ENCODE data around the gene TOX3. TPM values are rescaled to one million over a fixed set of nuclear protein-coding genes. Genes with fewer than 3 reads are reported as not detected.

The TOX3 gene
- polyA plus RNA-seq, 2 of the 4 experiments (the other 2 are of a cell fraction): 0.10 to 2.2 TPM

DNA sequence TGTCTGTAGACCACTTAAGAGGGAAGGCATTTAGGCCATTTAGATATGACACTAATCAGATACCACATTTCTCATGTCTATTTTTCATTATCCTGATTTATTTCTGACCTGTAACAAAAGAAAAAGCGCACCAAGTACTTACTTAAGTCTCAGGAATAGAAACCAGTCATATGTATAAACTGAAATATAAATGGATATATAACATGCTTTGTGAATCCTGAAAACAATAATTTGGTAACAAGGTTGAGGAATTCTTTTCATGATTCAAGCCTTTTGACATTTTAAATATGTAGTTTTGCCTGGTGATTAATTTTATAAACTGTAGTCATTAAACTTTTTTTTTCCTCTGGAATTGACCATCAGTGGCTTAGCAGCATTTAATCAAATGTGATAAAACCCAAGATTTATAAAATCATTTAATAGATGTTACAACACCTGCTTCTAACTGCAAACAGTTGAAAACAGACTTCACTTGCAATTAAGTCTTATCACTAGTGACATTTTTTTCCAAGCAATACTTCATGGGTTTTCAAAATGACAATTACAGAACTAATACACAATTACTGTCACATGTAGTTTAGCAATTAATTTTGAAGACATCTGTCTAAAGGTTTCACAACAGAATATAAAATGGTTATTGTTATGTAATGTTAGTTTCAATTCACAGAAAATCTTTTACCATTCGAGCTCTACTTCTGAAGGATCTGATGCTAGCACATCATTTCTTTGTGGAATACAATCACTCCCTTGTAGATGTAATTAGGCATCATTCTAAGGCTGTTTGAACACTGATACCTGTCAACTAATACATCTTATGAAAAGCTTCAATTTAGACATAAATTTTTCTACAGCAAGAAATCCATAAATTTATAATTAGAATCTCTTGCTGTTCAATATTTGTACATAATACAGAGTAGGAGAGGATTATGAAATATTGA lies 110.3 kb downstream of the TOX3 start:
- Histone ChIP-seq H3K27ac (no peak overlapping the region), H3K9me3 (no peaks in the 10 kb centered on the region), H3K4me1 (no peaks in the 10 kb centered on the region), H3K4me3 (no peak overlapping the region), H3K4me2 (no peak overlapping the region)
- no peak for FAIRE-seq
- ATAC-seq: no peak
- ChIA-PET CTCF (no interaction called here), POLR2A (no interaction called here)
- TF ChIP-seq RARB (CRISPR knock-in tag; IDR thresholded peaks at IDR 0.05): no peak
- TF ChIP-seq EHMT2 (IDR thresholded peaks at IDR 0.05; ENCODE audit: low read depth): no peak
- no peak for TF ChIP-seq CHD2 (IDR thresholded peaks at IDR 0.05; ENCODE audit: low read length, partially characterized antibody)
- no peak for TF ChIP-seq NFE2L2 (conservative IDR thresholded peaks at IDR 0.05; ENCODE audit: low read length)
- TF ChIP-seq, protein P1, sequence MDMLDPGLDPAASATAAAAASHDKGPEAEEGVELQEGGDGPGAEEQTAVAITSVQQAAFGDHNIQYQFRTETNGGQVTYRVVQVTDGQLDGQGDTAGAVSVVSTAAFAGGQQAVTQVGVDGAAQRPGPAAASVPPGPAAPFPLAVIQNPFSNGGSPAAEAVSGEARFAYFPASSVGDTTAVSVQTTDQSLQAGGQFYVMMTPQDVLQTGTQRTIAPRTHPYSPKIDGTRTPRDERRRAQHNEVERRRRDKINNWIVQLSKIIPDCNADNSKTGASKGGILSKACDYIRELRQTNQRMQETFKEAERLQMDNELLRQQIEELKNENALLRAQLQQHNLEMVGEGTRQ (IDR thresholded peaks at IDR 0.05): no peak
- TF ChIP-seq FOSL2 (IDR thresholded peaks at IDR 0.05): no peak
- no peak for TF ChIP-seq FOSL2 (CRISPR knock-in tag; IDR thresholded peaks at IDR 0.05)
- TF ChIP-seq JUN (IDR thresholded peaks at IDR 0.05): no peak
- TF ChIP-seq, protein P2, sequence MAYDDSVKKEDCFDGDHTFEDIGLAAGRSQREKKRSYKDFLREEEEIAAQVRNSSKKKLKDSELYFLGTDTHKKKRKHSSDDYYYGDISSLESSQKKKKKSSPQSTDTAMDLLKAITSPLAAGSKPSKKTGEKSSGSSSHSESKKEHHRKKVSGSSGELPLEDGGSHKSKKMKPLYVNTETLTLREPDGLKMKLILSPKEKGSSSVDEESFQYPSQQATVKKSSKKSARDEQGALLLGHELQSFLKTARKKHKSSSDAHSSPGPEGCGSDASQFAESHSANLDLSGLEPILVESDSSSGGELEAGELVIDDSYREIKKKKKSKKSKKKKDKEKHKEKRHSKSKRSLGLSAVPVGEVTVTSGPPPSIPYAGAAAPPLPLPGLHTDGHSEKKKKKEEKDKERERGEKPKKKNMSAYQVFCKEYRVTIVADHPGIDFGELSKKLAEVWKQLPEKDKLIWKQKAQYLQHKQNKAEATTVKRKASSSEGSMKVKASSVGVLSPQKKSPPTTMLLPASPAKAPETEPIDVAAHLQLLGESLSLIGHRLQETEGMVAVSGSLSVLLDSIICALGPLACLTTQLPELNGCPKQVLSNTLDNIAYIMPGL (CRISPR knock-in tag; IDR thresholded peaks at IDR 0.05; ENCODE audit: borderline replicate concordance): no peak
- TF ChIP-seq POLR2AphosphoS2 (conservative IDR thresholded peaks at IDR 0.05; ENCODE audit: low read length): no peak
- no peak for TF ChIP-seq RNF2 (IDR thresholded peaks at IDR 0.05; ENCODE audit: borderline replicate concordance, low read depth)
- TF ChIP-seq ZSCAN20 (CRISPR knock-in tag; IDR thresholded peaks at IDR 0.05): no peak
- no peak for TF ChIP-seq RFX5 (IDR thresholded peaks at IDR 0.05)
- no peak for TF ChIP-seq ZNF302 (CRISPR knock-in tag; IDR thresholded peaks at IDR 0.05)
- no peak for TF ChIP-seq CHD4 (IDR thresholded peaks at IDR 0.05; ENCODE audit: borderline replicate concordance)
- no peak for TF ChIP-seq RCOR1 (IDR thresholded peaks at IDR 0.05; ENCODE audit: low read depth, low read length)
- TF ChIP-seq, protein P3, sequence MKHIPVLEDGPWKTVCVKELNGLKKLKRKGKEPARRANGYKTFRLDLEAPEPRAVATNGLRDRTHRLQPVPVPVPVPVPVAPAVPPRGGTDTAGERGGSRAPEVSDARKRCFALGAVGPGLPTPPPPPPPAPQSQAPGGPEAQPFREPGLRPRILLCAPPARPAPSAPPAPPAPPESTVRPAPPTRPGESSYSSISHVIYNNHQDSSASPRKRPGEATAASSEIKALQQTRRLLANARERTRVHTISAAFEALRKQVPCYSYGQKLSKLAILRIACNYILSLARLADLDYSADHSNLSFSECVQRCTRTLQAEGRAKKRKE (CRISPR knock-in tag; IDR thresholded peaks at IDR 0.05; ENCODE audit: low read depth): no peak
- TF ChIP-seq, protein P4, sequence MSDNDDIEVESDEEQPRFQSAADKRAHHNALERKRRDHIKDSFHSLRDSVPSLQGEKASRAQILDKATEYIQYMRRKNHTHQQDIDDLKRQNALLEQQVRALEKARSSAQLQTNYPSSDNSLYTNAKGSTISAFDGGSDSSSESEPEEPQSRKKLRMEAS (IDR thresholded peaks at IDR 0.05): no peak
- WGBS (ENCODE audit: missing lambda C conversion rate): 42% methylated on average over 2 of the region's 2 CpGs
- no peak for DNase-seq (ENCODE audit: low read depth in 1 of 2, low spot score in 1 of 2)

DNA sequence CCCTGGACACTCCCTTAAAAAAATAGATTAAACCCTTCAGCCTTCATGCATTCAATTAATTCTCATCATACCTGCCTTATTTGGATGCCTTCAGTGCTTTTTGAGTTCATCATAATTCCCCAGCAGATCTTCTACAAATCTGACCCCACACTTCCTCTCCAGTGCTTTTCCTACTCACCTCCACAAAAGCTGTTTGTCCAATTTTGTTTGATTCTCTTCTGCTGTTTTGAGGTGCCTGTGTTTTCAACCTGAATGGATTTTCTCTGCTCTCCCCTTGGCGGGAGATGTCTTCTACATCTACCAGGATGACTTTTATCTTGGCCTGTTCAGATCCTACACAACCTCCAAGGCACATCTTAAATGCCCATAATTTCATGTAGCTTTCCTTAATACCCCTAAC lies 112.7 kb downstream of the TOX3 start:
- ATAC-seq: no peak
- H3K4me3 ChIP-seq: no peak overlapping the region

More for the DNA sequence above, 112.7 kb downstream of the TOX3 start:
- 32% methylated on average over 1 of the region's 1 CpG for WGBS (ENCODE audit: missing lambda C conversion rate)
- no peaks in the 10 kb centered on the region for H3K4me1 ChIP-seq
- H3K27ac ChIP-seq: no peak overlapping the region
- ChIA-PET CTCF (interaction anchor here (1.3 kb wide), 1 partner anchor 336 kb away, joined by 3 read pairs; no protein-coding TSS in a partner anchor), POLR2A (no interaction called here)
- no peaks in the 10 kb centered on the region for H3K9me3 ChIP-seq
- DNase-seq (ENCODE audit: low read depth in 1 of 2, low spot score in 1 of 2) (no peak), FAIRE-seq (no peak)
- H3K4me2 ChIP-seq: no peak overlapping the region
- TF ChIP-seq HOXA7 (CRISPR knock-in tag; IDR thresholded peaks at IDR 0.05) (no peak), ZFP36 (IDR thresholded peaks at IDR 0.05; ENCODE audit: borderline replicate concordance, partially characterized antibody) (no peak), FOSB (CRISPR knock-in tag; IDR thresholded peaks at IDR 0.05) (no peak), CEBPB (IDR thresholded peaks at IDR 0.05) (no peak), CBX2 (IDR thresholded peaks at IDR 0.05; ENCODE audit: borderline replicate concordance, low read depth) (no peak), MAZ (IDR thresholded peaks at IDR 0.05; ENCODE audit: borderline replicate concordance, low read depth, low read length) (no peak), EHMT2 (IDR thresholded peaks at IDR 0.05; ENCODE audit: low read depth) (no peak)
- TF ChIP-seq, protein P5, sequence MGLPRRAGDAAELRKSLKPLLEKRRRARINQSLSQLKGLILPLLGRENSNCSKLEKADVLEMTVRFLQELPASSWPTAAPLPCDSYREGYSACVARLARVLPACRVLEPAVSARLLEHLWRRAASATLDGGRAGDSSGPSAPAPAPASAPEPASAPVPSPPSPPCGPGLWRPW (IDR thresholded peaks at IDR 0.05): no peak
- TF ChIP-seq, protein P6, sequence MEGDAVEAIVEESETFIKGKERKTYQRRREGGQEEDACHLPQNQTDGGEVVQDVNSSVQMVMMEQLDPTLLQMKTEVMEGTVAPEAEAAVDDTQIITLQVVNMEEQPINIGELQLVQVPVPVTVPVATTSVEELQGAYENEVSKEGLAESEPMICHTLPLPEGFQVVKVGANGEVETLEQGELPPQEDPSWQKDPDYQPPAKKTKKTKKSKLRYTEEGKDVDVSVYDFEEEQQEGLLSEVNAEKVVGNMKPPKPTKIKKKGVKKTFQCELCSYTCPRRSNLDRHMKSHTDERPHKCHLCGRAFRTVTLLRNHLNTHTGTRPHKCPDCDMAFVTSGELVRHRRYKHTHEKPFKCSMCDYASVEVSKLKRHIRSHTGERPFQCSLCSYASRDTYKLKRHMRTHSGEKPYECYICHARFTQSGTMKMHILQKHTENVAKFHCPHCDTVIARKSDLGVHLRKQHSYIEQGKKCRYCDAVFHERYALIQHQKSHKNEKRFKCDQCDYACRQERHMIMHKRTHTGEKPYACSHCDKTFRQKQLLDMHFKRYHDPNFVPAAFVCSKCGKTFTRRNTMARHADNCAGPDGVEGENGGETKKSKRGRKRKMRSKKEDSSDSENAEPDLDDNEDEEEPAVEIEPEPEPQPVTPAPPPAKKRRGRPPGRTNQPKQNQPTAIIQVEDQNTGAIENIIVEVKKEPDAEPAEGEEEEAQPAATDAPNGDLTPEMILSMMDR (IDR thresholded peaks at IDR 0.05): no peak
